H1 (cell line): ENCODE measurements around the gene MXRA7. TPM values are rescaled to one million over a fixed set of nuclear protein-coding genes. Genes with fewer than 3 reads are reported as not detected.

Source experiments
- CTCF ChIA-PET: fragments of 300-600 bp; sonication (Branson Sonifier 250); formaldehyde crosslinking; loops from one replicate; lab custom pipeline; 2021; ENCODE audit not compliant: partially characterized antibody; lab: Charles Lee
- POLR2A ChIA-PET: fragments of 300-600 bp; sonication (Branson Sonifier 250); formaldehyde crosslinking; loops from one replicate; lab custom pipeline; 2021; ENCODE audit warnings: inconsistent platforms; ENCODE audit not compliant: partially characterized antibody; lab: Charles Lee
- DNase-seq, 2 experiments: peaks; one replicate each; pipeline versions ENCODE4 v3.0.0 to v3.0.0-alpha.2; 2010 to 2022; ENCODE audit warnings: low spot score in 2 of 2, low read depth in 1 of 2, mixed read lengths in 1 of 2
- FAIRE-seq: peaks from 2 replicates; lab custom pipeline; 2011; peaks lifted over from hg19 to GRCh38; lab: Jason Lieb, UNC
- H2AFZ ChIP-seq: 2 replicates; pipeline ENCODE4 v1.8.1; 2012; ENCODE audit warnings: low read length, inconsistent platforms
- H2AK5ac ChIP-seq: 2 replicates; pipeline ENCODE4 v1.6.1; 2013; ENCODE audit warnings: low read depth, low read length
- H2BK120ac ChIP-seq: replicated peaks from 2 replicates; pipeline ENCODE3; 2013; ENCODE audit warnings: low read depth, low read length, inconsistent platforms
- H2BK12ac ChIP-seq: 2 replicates; pipeline ENCODE4 v1.6.1; 2013; ENCODE audit warnings: low read depth, low read length
- H2BK15ac ChIP-seq: 2 replicates; pipeline ENCODE4 v1.6.1; 2013; ENCODE audit warnings: low read length
- H2BK20ac ChIP-seq: 2 replicates; pipeline ENCODE4 v1.6.1; 2013; ENCODE audit warnings: low read length
- H2BK5ac ChIP-seq: 2 replicates; pipeline ENCODE4 v1.6.1; 2013; ENCODE audit warnings: low read depth, low read length
- H3K14ac ChIP-seq: 2 replicates; pipeline ENCODE4 v1.6.1; 2013; ENCODE audit warnings: inconsistent platforms; ENCODE audit not compliant: insufficient read length
- H3K18ac ChIP-seq: 2 replicates; pipeline ENCODE4 v1.6.1; 2013; ENCODE audit warnings: low read length; ENCODE audit errors: extremely low read depth
- H3K23ac ChIP-seq: 2 replicates; pipeline ENCODE4 v1.6.1; 2013; ENCODE audit warnings: inconsistent platforms; ENCODE audit not compliant: insufficient read length
- H3K23me2 ChIP-seq: 2 replicates; pipeline ENCODE4 v1.6.1; 2013; ENCODE audit warnings: low read depth, low read length
- H3K27ac ChIP-seq: 2 replicates; pipeline ENCODE4 v1.6.1; 2011; ENCODE audit warnings: low read depth, low read length, inconsistent platforms
- H3K27me3 ChIP-seq, 4 experiments: replicated peaks in 1 of 4; 1 replicate in 1 of 4; 2 replicates in 3 of 4; pipeline versions ENCODE4 v1.6.1 to v1.8.1; 2011 to 2013; ENCODE audit warnings: low read length in 3 of 4, mild to moderate bottlenecking in 3 of 4, inconsistent platforms in 2 of 4, mixed read lengths in 2 of 4, moderate library complexity in 1 of 4; ENCODE audit not compliant: control insufficient read depth in 3 of 4, insufficient read depth in 3 of 4; ENCODE audit errors: extremely low read depth in 1 of 4
- H3K36me3 ChIP-seq, 4 experiments: 2 replicates each; pipeline versions ENCODE4 v1.6.1 to v1.8.1; 2011 to 2013; ENCODE audit warnings: mild to moderate bottlenecking in 4 of 4, low read length in 3 of 4, moderate library complexity in 2 of 4, control low read depth in 1 of 4, inconsistent platforms in 1 of 4; ENCODE audit not compliant: insufficient read depth in 4 of 4, control insufficient read depth in 2 of 4
- H3K4ac ChIP-seq: replicated peaks from 2 replicates; pipeline ENCODE3; 2013; ENCODE audit warnings: low read length, low read depth, mixed read lengths, inconsistent platforms; ENCODE audit not compliant: insufficient read length
- H3K4me1 ChIP-seq, 4 experiments: replicated peaks in 1 of 4; 1 replicate in 1 of 4; 2 replicates in 3 of 4; pipeline versions ENCODE4 v1.6.1 to v1.8.1; 2011 to 2013; ENCODE audit warnings: low read length in 3 of 4, inconsistent platforms in 2 of 4, mixed read lengths in 1 of 4; ENCODE audit not compliant: insufficient read depth in 4 of 4, control insufficient read depth in 3 of 4
- H3K4me2 ChIP-seq, 2 experiments: 2 replicates each; pipeline versions ENCODE4 v1.6.1 to v1.8.1; 2011 to 2013; ENCODE audit warnings: low read depth in 2 of 2, low read length in 2 of 2, control low read depth in 1 of 2, inconsistent platforms in 1 of 2, mild to moderate bottlenecking in 1 of 2; ENCODE audit not compliant: insufficient read depth in 1 of 2
- H3K4me3 ChIP-seq, 4 experiments: fragments of 200-600, 300-600 bp in 1 of 4; sonication (generic), shearing (Covaris generic), sonication (Bioruptor Twin) in 1 of 4; 2 replicates each; pipeline versions ENCODE4 v1.5.1 to v1.8.1; 2011 to 2016; ENCODE audit warnings: low read length in 4 of 4, low read depth in 3 of 4, control low read depth in 2 of 4, inconsistent platforms in 2 of 4, mild to moderate bottlenecking in 2 of 4, mixed read lengths in 1 of 4, moderate library complexity in 1 of 4; ENCODE audit not compliant: insufficient read depth in 2 of 4; ENCODE audit errors: extremely low read depth in 1 of 4
- H3K56ac ChIP-seq: replicated peaks from 2 replicates; pipeline ENCODE3; 2013; ENCODE audit warnings: low read depth, mild to moderate bottlenecking, mixed read lengths, low read length, inconsistent platforms; ENCODE audit not compliant: insufficient read length
- H3K79me1 ChIP-seq: 2 replicates; pipeline ENCODE4 v1.6.1; 2013; ENCODE audit warnings: low read depth, low read length, control low read depth
- H3K79me2 ChIP-seq, 2 experiments: 2 replicates each; pipeline versions ENCODE4 v1.6.1 to v1.8.1; 2012 to 2013; ENCODE audit warnings: low read length in 2 of 2, mild to moderate bottlenecking in 2 of 2, inconsistent platforms in 1 of 2; ENCODE audit not compliant: insufficient read depth in 2 of 2, control insufficient read depth in 1 of 2
- H3K9ac ChIP-seq, 4 experiments: replicated peaks in 1 of 4; 1 replicate in 1 of 4; 2 replicates in 3 of 4; pipeline versions ENCODE4 v1.6.1 to v1.8.1; 2011 to 2013; ENCODE audit warnings: low read depth in 3 of 4, low read length in 3 of 4, control low read depth in 2 of 4, mild to moderate bottlenecking in 2 of 4, moderate library complexity in 2 of 4, inconsistent platforms in 1 of 4; ENCODE audit errors: extremely low read depth in 1 of 4
- H3K9me3 ChIP-seq, 2 experiments: 2 replicates each; pipeline versions ENCODE4 v1.6.1 to v1.8.1; 2012 to 2013; ENCODE audit warnings: mild to moderate bottlenecking in 2 of 2, moderate library complexity in 2 of 2, control low read depth in 1 of 2, inconsistent platforms in 1 of 2, low read depth in 1 of 2, low read length in 1 of 2, mixed read lengths in 1 of 2; ENCODE audit not compliant: insufficient read depth in 2 of 2
- H4K20me1 ChIP-seq, 2 experiments: replicated peaks in 1 of 2; 2 replicates each; pipeline versions ENCODE3 to v1.8.1; 2011 to 2013; ENCODE audit warnings: inconsistent platforms in 2 of 2, low read length in 2 of 2, mild to moderate bottlenecking in 1 of 2; ENCODE audit not compliant: insufficient read depth in 2 of 2, control insufficient read depth in 1 of 2
- H4K5ac ChIP-seq: 2 replicates; pipeline ENCODE4 v1.6.1; 2013; ENCODE audit warnings: low read length, low read depth, mixed read lengths, inconsistent platforms; ENCODE audit not compliant: insufficient read length
- H4K8ac ChIP-seq: 2 replicates; pipeline ENCODE4 v1.8.0; 2013; ENCODE audit warnings: mild to moderate bottlenecking, moderate library complexity, low read length, inconsistent platforms; ENCODE audit not compliant: insufficient read depth; ENCODE audit errors: extremely low read depth
- H4K91ac ChIP-seq: replicated peaks from 2 replicates; pipeline ENCODE3; 2013; ENCODE audit warnings: low read length, mixed read lengths, inconsistent platforms; ENCODE audit not compliant: insufficient read length
- BACH1 ChIP-seq: IDR thresholded peaks from 2 replicates; pipeline ENCODE4 v1.6.1; 2012; ENCODE audit warnings: low read length, improper control_type of control experiment
- CREB1 ChIP-seq: IDR thresholded peaks from 2 replicates; pipeline ENCODE4 v1.6.1; 2012; ENCODE audit warnings: inconsistent platforms
- GABPA ChIP-seq: IDR thresholded peaks from 2 replicates; pipeline ENCODE4 v1.6.1; 2011; ENCODE audit warnings: mild to moderate bottlenecking, low read length, moderate library complexity, borderline replicate concordance; ENCODE audit not compliant: insufficient read depth
- HDAC2 ChIP-seq, 2 experiments: fragments of 300-600 bp in 1 of 2; sonication (generic) in 1 of 2; IDR thresholded peaks; 2 replicates each; pipeline ENCODE4 v1.6.1; 2011 to 2012; ENCODE audit warnings: low read depth in 2 of 2, low read length in 2 of 2, mild to moderate bottlenecking in 2 of 2, moderate library complexity in 2 of 2, borderline replicate concordance in 1 of 2, inconsistent platforms in 1 of 2
- HDAC6 ChIP-seq: IDR thresholded peaks from one replicate; pipeline ENCODE4 v1.7.1; 2012; ENCODE audit warnings: low read depth, mild to moderate bottlenecking, inconsistent platforms, low read length, moderate library complexity
- JUND ChIP-seq: IDR thresholded peaks from 2 replicates; pipeline ENCODE4 v1.6.1; 2011; ENCODE audit warnings: mild to moderate bottlenecking, improper control_type of control experiment, low read length
- KDM5A ChIP-seq: fragments of 200-600 bp; IDR thresholded peaks from 2 replicates; pipeline ENCODE4 v1.7.1; 2012; ENCODE audit warnings: mild to moderate bottlenecking, low read length, inconsistent platforms, mixed read lengths
- MAFK ChIP-seq: IDR thresholded peaks from 2 replicates; pipeline ENCODE4 v1.6.1; 2012; ENCODE audit warnings: low read depth, mild to moderate bottlenecking, improper control_type of control experiment, low read length
- POLR2A ChIP-seq, 2 experiments: IDR thresholded peaks; 1 replicate in 1 of 2; 2 replicates in 1 of 2; pipeline ENCODE4 v1.6.1; 2011; ENCODE audit warnings: low read depth in 2 of 2, low read length in 2 of 2, mild to moderate bottlenecking in 2 of 2; ENCODE audit errors: control extremely low read depth in 1 of 2
- RFX5 ChIP-seq: IDR thresholded peaks from 2 replicates; pipeline ENCODE4 v1.6.1; 2011; ENCODE audit warnings: low read depth, low read length, improper control_type of control experiment, borderline replicate concordance
- RXRA ChIP-seq: IDR thresholded peaks from 2 replicates; pipeline ENCODE4 v1.6.1; 2011; ENCODE audit warnings: low read depth, mild to moderate bottlenecking, low read length, moderate library complexity; ENCODE audit not compliant: insufficient read depth
- SIRT6 ChIP-seq: IDR thresholded peaks from one replicate; pipeline ENCODE4 v1.7.1; 2012; ENCODE audit warnings: low read length, inconsistent platforms
- SP2 ChIP-seq: IDR thresholded peaks from 2 replicates; pipeline ENCODE4 v1.6.1; 2012; ENCODE audit warnings: mild to moderate bottlenecking, low read length, inconsistent platforms
- TEAD4 ChIP-seq: IDR thresholded peaks from 2 replicates; pipeline ENCODE4 v1.6.1; 2012; ENCODE audit warnings: low read depth, low read length, inconsistent platforms, mixed read lengths
- WGBS, 2 experiments: shearing (Covaris generic) in 1 of 2; methylation state at CpG; one replicate each; pipeline versions ENCODE4 v1.1.6 to v1.1.7; 2013 to 2015; ENCODE audit warnings: low lambda C conversion rate in 2 of 2, mixed read lengths in 2 of 2, inconsistent platforms in 1 of 2, low coverage in 1 of 2, missing lambda C conversion rate in 1 of 2; ENCODE audit not compliant: insufficient replicate concordance in 2 of 2, insufficient coverage in 1 of 2, insufficient read length in 1 of 2; ENCODE audit errors: extremely low coverage in 1 of 2, missing lambda C conversion rate in 1 of 2; 5-methylcytosine and 5-hydroxymethylcytosine counted together
- polyA plus RNA-seq, 7 experiments: library from polyadenylated mRNA; depleted of rRNA in 3 of 7; stranded (reverse) in 5 of 7; unstranded in 2 of 7; fragments of >200 nt in 5 of 7; fragments of 200-250 nt in 2 of 7; gene quantifications; 1 replicate in 5 of 7; 2 replicates in 1 of 7; 4 replicates in 1 of 7; pipeline versions ENCODE4 v1.2.1 to v1.2.3, GENCODE V29; 2011 to 2013; ENCODE audit warnings: missing spikeins in 2 of 7, mixed read lengths in 2 of 7
- total RNA-seq: library from RNA; stranded (reverse); fragmentation: NEBNext Ultra II Directional; extraction: Animal tissue kit (Norgen Biotek cat#: 25700); gene quantifications from 2 replicates; pipeline ENCODE4 v1.2.1, GENCODE V29; 2021

The MXRA7 gene
- total and polyA plus RNA-seq, 2 of the 8 experiments (the other 6 are each of a cell fraction or from before 2014, with no cell fraction given) = 17.8 to 26.6 TPM

GRCh38 chr17:76659928-76660655 is 50.7 kb downstream of the MXRA7 start:
- H2BK12ac ChIP-seq = 0 out of 2 replicates have a peak overlapping the region, but pooled peaks have one; percentile 19
- H3K4ac ChIP-seq = no peak overlapping the region
- H3K4me2 ChIP-seq = no peak overlapping the region
- H4K20me1 ChIP-seq = no peaks in the 10 kb centered on the region
- DNase-seq = no peak
- no peak overlapping the region for H2BK5ac ChIP-seq
- H3K14ac ChIP-seq = no peak overlapping the region
- no peaks in the 10 kb centered on the region for H3K23me2 ChIP-seq
- CTCF ChIA-PET = interaction anchor here (0.6 to 1.6 kb wide), 4 partner anchors 31 to 138 kb away, joined by 3 to 4 read pairs (median 4); no protein-coding TSS in a partner anchor
- no peak overlapping the region for H3K23ac ChIP-seq
- TF ChIP-seq TEAD4 (no peak), HDAC6 (no peak), KDM5A (no peak), JUND (no peak), SIRT6 (no peak), GABPA (no peak), HDAC2 (IDR thresholded peaks at IDR 0.05; ENCODE audit: borderline replicate concordance in 1 of 2, low read depth in 2 of 2, low read length in 2 of 2) (no peak), CREB1 (no peak), POLR2A (IDR thresholded peaks at IDR 0.05; ENCODE audit: control extremely low read depth in 1 of 2, low read depth in 2 of 2, low read length in 2 of 2) (no peak), RFX5 (no peak), BACH1 (peak; percentile 65), RXRA (no peak), MAFK (peak; percentile 51; the same call in 1 of the 2 replicates), SP2 (no peak)
- H3K36me3 ChIP-seq = no peaks in the 10 kb centered on the region
- no peak overlapping the region for H2BK120ac ChIP-seq
- no peaks in the 10 kb centered on the region for H3K79me1 ChIP-seq
- H4K91ac ChIP-seq = no peak overlapping the region
- no peak overlapping the region for H2AK5ac ChIP-seq
- no peak overlapping the region for H3K9ac ChIP-seq
- no peak overlapping the region for H3K56ac ChIP-seq
- H4K8ac ChIP-seq = no peak overlapping the region; the same call in 1 of the 2 replicates
- no peak for FAIRE-seq
- 81% methylated on average over 13 of the region's 13 CpGs; no CpG with 5 or more reads in 1 of the 2 experiments for WGBS, 2 experiments
- no peaks in the 10 kb centered on the region for H3K4me1 ChIP-seq
- H3K27me3 ChIP-seq = no peaks in the 10 kb centered on the region
- H3K4me3 ChIP-seq = no peak overlapping the region
- H3K18ac ChIP-seq = no peak overlapping the region
- no peak overlapping the region for H2BK15ac ChIP-seq
- no peaks in the 10 kb centered on the region for H3K79me2 ChIP-seq
- H2AFZ ChIP-seq = 0 out of 2 replicates have a peak overlapping the region, but pooled peaks have one; percentile 36
- POLR2A ChIA-PET = no interaction called here
- H4K5ac ChIP-seq = no peak overlapping the region
- no peak overlapping the region for H3K27ac ChIP-seq
- no peak overlapping the region; the same call in 1 of the 2 replicates for H2BK20ac ChIP-seq
- no peaks in the 10 kb centered on the region for H3K9me3 ChIP-seq
